Left ventricle myocardium inferior (tissue), 1 donor: ENCODE data around the gene GOLT1A. TPM values are rescaled to one million over a fixed set of nuclear protein-coding genes. Genes with fewer than 3 reads are reported as not detected.

Source experiments
- DNase-seq: peaks from one replicate; pipeline ENCODE4 v3.0.0-alpha.2; 2020
- H3K27ac ChIP-seq: fragments of 200-600 bp; replicated peaks from 2 replicates; pipeline ENCODE4 v1.8.0; 2021
- H3K27me3 ChIP-seq: fragments of 200-600 bp; 2 replicates; pipeline ENCODE4 v1.8.0; 2021; ENCODE audit warnings: low read depth
- H3K36me3 ChIP-seq: fragments of 200-600 bp; 2 replicates; pipeline ENCODE4 v1.8.0; 2021
- H3K4me1 ChIP-seq: fragments of 200-600 bp; 2 replicates; pipeline ENCODE4 v1.8.0; 2021
- H3K4me3 ChIP-seq: fragments of 200-600 bp; 2 replicates; pipeline ENCODE4 v1.8.0; 2021; ENCODE audit warnings: mild to moderate bottlenecking, moderate library complexity
- H3K9me3 ChIP-seq: fragments of 200-600 bp; replicated peaks from 2 replicates; pipeline ENCODE4 v1.8.0; 2021
- intact Hi-C: fragments of 100-400 bp; cut with micrococcal nuclease; formaldehyde crosslinking; loops from one replicate; pipeline ENCODE4 v1.11.0; 2022
- total RNA-seq: library from RNA; stranded (reverse); fragmentation: NEBNext Ultra II Directional; extraction: Animal tissue kit (Norgen Biotek cat#: 25700); gene quantifications from one replicate; pipeline ENCODE4 v1.2.1, GENCODE V29; 2021
- TF ChIP-seq, protein P1 (sequence below): fragments of 200-600 bp; IDR thresholded peaks from 2 replicates; pipeline ENCODE4 v1.8.0; 2021; ENCODE audit warnings: antibody characterized with exemption, mild to moderate bottlenecking, borderline replicate concordance
- donor health status: DM: no; HTN: yes; CAD: no; lungs with severe emphysema.

The GOLT1A gene
- total RNA-seq, 1 donor from 2014 or later = not detected

DNA sequence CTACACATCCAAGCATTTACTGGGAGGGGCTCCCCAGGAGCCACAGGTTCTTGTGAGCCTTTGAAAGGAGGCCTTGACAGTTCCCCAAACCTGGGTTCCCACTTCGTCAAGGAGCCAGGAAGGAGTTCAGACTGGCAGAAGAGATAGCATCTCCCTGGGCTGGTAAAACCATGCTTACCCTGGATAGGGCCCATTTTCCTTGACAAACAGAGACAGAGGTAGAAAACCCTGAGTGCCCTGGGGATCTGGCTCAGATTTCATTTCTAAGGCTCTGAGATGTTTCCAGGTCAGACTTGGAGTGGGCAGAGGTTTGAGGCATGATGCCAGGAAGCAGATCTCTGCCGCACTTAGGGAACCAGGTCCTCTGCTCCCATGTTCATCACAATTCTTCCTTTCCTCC, 64.7 kb downstream of the GOLT1A start:
- no peak for DNase-seq
- Histone ChIP-seq H3K36me3 (no peaks in the 10 kb centered on the region), H3K27me3 (peaks cover 2% of the 10 kb centered on the region), H3K4me3 (no peak overlapping the region), H3K4me1 (peaks cover 25% of the 10 kb centered on the region), H3K9me3 (no peaks in the 10 kb centered on the region), H3K27ac (no peak overlapping the region)
- intact Hi-C loops = no loop called here
- TF ChIP-seq, protein P1, sequence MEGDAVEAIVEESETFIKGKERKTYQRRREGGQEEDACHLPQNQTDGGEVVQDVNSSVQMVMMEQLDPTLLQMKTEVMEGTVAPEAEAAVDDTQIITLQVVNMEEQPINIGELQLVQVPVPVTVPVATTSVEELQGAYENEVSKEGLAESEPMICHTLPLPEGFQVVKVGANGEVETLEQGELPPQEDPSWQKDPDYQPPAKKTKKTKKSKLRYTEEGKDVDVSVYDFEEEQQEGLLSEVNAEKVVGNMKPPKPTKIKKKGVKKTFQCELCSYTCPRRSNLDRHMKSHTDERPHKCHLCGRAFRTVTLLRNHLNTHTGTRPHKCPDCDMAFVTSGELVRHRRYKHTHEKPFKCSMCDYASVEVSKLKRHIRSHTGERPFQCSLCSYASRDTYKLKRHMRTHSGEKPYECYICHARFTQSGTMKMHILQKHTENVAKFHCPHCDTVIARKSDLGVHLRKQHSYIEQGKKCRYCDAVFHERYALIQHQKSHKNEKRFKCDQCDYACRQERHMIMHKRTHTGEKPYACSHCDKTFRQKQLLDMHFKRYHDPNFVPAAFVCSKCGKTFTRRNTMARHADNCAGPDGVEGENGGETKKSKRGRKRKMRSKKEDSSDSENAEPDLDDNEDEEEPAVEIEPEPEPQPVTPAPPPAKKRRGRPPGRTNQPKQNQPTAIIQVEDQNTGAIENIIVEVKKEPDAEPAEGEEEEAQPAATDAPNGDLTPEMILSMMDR = no peak

Other genes starting within 250 kb of the GOLT1A start
- 13.1 TPM for gene SOX13, start 140.9 kb downstream of the GOLT1A start, total RNA-seq
- gene ETNK2, start 61.9 kb downstream of the GOLT1A start, total RNA-seq = 4.4 TPM
- not detected for gene REN, start 47.7 kb downstream of the GOLT1A start, total RNA-seq
- not detected for gene KISS1, start 17.5 kb downstream of the GOLT1A start, total RNA-seq
- gene PLEKHA6, start 145.9 kb upstream of the GOLT1A start, total RNA-seq = 28.8 TPM
- 20.5 TPM for gene PPP1R15B, start 197.8 kb upstream of the GOLT1A start, total RNA-seq